HepG2 (cell line): ENCODE measurements around the gene RFXAP. TPM values are rescaled to one million over a fixed set of nuclear protein-coding genes. Genes with fewer than 3 reads are reported as not detected.

Source experiments
- ASH2L ChIP-seq: fragments of 300-600, 200-600 bp; sonication (generic); IDR thresholded peaks from 2 replicates; pipeline ENCODE4 v1.7.0; 2017; ENCODE audit warnings: low read depth, mild to moderate bottlenecking, moderate library complexity, mixed read lengths, low read length; ENCODE audit not compliant: insufficient read length
- GABPB1 ChIP-seq: IDR thresholded peaks from 2 replicates; pipeline ENCODE4 v1.6.1; 2016; ENCODE audit warnings: mild to moderate bottlenecking, missing genetic modification reagents, moderate library complexity, missing compliant biosample characterization
- KMT2A ChIP-seq: sonication (generic); formaldehyde crosslinking; IDR thresholded peaks from 2 replicates; pipeline ENCODE4 v1.4.0; 2020; ENCODE audit warnings: missing genetic modification reagents
- MZF1 ChIP-seq: sonication (generic); formaldehyde crosslinking; IDR thresholded peaks from 2 replicates; pipeline ENCODE4 v1.8.1; 2023; ENCODE audit warnings: mild to moderate bottlenecking, missing genetic modification reagents, borderline replicate concordance
- NPAS2 ChIP-seq: sonication (generic); formaldehyde crosslinking; IDR thresholded peaks from 2 replicates; pipeline ENCODE4 v1.8.0; 2022; ENCODE audit warnings: mild to moderate bottlenecking, missing genetic modification reagents, borderline replicate concordance
- SKI ChIP-seq: fragments of 450-650 bp; IDR thresholded peaks from one replicate; pipeline ENCODE4 v1.6.1; 2018; ENCODE audit warnings: mild to moderate bottlenecking; ENCODE audit not compliant: partially characterized antibody
- SRY ChIP-seq: sonication (generic); formaldehyde crosslinking; IDR thresholded peaks from 2 replicates; pipeline ENCODE4 v1.8.0; 2022; ENCODE audit warnings: mild to moderate bottlenecking, missing genetic modification reagents
- U2AF1 ChIP-seq: fragments of 200-400 bp; formaldehyde crosslinking; optimal IDR thresholded peaks from 2 replicates; pipeline ENCODE3; 2017; ENCODE audit warnings: mild to moderate bottlenecking, low read depth, low read length
- ZNF205 ChIP-seq: IDR thresholded peaks from 2 replicates; pipeline ENCODE4 v1.6.1; 2018; ENCODE audit warnings: missing biosample characterization, missing genetic modification reagents
- ZNF329 ChIP-seq: sonication (generic); formaldehyde crosslinking; IDR thresholded peaks from 2 replicates; pipeline ENCODE4 v1.9.0; 2021; ENCODE audit warnings: low read depth, mild to moderate bottlenecking, missing genetic modification reagents
- ZNF75D ChIP-seq: sonication (generic); formaldehyde crosslinking; IDR thresholded peaks from 2 replicates; pipeline ENCODE4 v1.8.1; 2023; ENCODE audit warnings: missing genetic modification reagents, mild to moderate bottlenecking, borderline replicate concordance
- ZNF780A ChIP-seq: sonication (generic); formaldehyde crosslinking; IDR thresholded peaks from 2 replicates; pipeline ENCODE4 v1.8.0; 2022; ENCODE audit warnings: mild to moderate bottlenecking, missing genetic modification reagents, moderate library complexity
- polyA plus RNA-seq, 8 experiments: library from polyadenylated mRNA; depleted of rRNA in 3 of 8; stranded (reverse) in 7 of 8; unstranded in 1 of 8; fragments of >200 nt; fragmentation: Illumina TruSeq in 4 of 8; extraction: Trizol in 4 of 8; gene quantifications; 2 replicates each; pipeline versions ENCODE4 v1.2.1 to v1.2.3, GENCODE V29; 2011 to 2016; ENCODE audit warnings: low read depth in 4 of 8, missing spikeins in 1 of 8, mixed read lengths in 1 of 8; ENCODE audit not compliant: insufficient read depth in 1 of 8
- total RNA-seq, 5 experiments: library from RNA; depleted of rRNA; stranded (reverse); fragments of >200 nt; fragmentation: Illumina TruSeq; extraction: Trizol; gene quantifications; 2 replicates each; pipeline ENCODE4 v1.2.3, GENCODE V29; 2016; ENCODE audit warnings: low read depth in 1 of 5
- TF ChIP-seq, protein P1 (sequence below), 2 experiments: fragments of 450-650 bp in 1 of 2; sonication (generic) in 1 of 2; formaldehyde crosslinking in 1 of 2; IDR thresholded peaks; 2 replicates each; pipeline versions ENCODE4 v1.6.1 to v1.8.0; 2016 to 2022; ENCODE audit warnings: antibody characterized with exemption in 1 of 2, mild to moderate bottlenecking in 1 of 2, missing genetic modification reagents in 1 of 2
- TF ChIP-seq, protein P2 (sequence below): sonication (generic); formaldehyde crosslinking; IDR thresholded peaks from 2 replicates; pipeline ENCODE4 v1.8.0; 2022; ENCODE audit warnings: missing genetic modification reagents, mild to moderate bottlenecking, borderline replicate concordance
- TF ChIP-seq, protein P3 (sequence below): sonication (generic); formaldehyde crosslinking; IDR thresholded peaks from 2 replicates; pipeline ENCODE4 v1.4.0; 2020; ENCODE audit warnings: missing genetic modification reagents; ENCODE audit errors: not compliant biosample characterization
- TF ChIP-seq, protein P4 (sequence below): sonication (generic); formaldehyde crosslinking; IDR thresholded peaks from 2 replicates; pipeline ENCODE4 v1.4.0; 2020; ENCODE audit warnings: mild to moderate bottlenecking, low read depth, missing genetic modification reagents

RFXAP gene
- total and polyA plus RNA-seq, 2 of the 13 experiments (the other 11 are each of a cell fraction or from before 2014, with no cell fraction given): 1.8 to 7.9 TPM

DNA sequence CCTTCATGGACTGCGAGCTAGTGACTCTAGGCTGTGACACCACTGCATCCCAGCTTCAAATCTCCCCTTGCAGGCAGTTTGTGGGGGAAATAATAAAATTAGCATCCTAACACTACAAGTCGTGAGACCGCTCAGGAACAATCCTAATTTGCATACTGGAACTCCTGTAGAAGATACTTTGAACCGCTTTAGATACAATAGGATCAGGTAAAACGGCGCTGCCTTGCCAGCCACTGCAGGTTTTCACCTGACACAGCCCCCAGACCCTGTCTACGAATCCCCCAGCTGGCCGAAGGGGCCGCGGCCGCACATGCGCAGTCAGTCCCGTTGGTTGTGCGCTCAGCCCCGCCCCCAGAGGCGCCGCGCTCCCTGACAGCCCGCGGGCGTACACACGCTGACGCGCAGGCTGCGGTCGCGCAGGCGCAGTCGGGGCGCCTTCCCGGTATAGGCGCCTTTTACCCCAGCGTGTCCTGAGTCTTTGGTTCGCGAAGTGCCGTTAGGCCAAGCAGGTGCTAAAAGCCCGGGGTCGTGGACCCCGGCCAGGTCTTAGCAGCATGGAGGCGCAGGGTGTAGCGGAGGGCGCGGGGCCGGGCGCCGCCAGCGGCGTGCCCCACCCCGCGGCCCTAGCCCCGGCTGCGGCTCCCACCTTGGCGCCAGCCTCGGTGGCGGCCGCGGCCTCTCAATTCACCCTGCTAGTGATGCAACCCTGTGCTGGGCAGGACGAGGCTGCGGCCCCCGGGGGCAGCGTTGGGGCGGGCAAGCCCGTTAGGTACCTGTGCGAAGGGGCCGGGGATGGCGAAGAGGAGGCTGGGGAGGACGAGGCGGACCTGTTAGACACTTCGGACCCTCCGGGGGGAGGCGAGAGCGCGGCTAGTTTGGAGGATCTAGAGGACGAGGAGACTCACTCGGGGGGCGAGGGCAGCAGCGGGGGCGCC, at the start of gene RFXAP (continued):
- TF ChIP-seq, protein P1, sequence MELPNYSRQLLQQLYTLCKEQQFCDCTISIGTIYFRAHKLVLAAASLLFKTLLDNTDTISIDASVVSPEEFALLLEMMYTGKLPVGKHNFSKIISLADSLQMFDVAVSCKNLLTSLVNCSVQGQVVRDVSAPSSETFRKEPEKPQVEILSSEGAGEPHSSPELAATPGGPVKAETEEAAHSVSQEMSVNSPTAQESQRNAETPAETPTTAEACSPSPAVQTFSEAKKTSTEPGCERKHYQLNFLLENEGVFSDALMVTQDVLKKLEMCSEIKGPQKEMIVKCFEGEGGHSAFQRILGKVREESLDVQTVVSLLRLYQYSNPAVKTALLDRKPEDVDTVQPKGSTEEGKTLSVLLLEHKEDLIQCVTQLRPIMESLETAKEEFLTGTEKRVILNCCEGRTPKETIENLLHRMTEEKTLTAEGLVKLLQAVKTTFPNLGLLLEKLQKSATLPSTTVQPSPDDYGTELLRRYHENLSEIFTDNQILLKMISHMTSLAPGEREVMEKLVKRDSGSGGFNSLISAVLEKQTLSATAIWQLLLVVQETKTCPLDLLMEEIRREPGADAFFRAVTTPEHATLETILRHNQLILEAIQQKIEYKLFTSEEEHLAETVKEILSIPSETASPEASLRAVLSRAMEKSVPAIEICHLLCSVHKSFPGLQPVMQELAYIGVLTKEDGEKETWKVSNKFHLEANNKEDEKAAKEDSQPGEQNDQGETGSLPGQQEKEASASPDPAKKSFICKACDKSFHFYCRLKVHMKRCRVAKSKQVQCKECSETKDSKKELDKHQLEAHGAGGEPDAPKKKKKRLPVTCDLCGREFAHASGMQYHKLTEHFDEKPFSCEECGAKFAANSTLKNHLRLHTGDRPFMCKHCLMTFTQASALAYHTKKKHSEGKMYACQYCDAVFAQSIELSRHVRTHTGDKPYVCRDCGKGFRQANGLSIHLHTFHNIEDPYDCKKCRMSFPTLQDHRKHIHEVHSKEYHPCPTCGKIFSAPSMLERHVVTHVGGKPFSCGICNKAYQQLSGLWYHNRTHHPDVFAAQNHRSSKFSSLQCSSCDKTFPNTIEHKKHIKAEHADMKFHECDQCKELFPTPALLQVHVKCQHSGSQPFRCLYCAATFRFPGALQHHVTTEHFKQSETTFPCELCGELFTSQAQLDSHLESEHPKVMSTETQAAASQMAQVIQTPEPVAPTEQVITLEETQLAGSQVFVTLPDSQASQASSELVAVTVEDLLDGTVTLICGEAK (IDR thresholded peaks at IDR 0.05): no peak
- TF ChIP-seq, protein P1 (CRISPR knock-in tag; IDR thresholded peaks at IDR 0.05): no peak
- TF ChIP-seq MZF1 (no peak), NPAS2 (CRISPR knock-in tag) (no peak), ZNF205 (CRISPR knock-in tag) (no peak), ASH2L (peak; percentile 76), ZNF780A (CRISPR knock-in tag) (no peak), U2AF1 (no peak), ZNF75D (CRISPR knock-in tag) (no peak), SKI (no peak), SRY (CRISPR knock-in tag) (peak; percentile 78; the same call in 1 of the 2 replicates), ZNF329 (CRISPR knock-in tag) (0 out of 2 replicates have a peak, but pooled peaks have one; percentile 49), GABPB1 (CRISPR knock-in tag) (peak; percentile 69; the same call in 1 of the 2 replicates), KMT2A (CRISPR knock-in tag) (peak; percentile 64; the same call in 1 of the 2 replicates)
- TF ChIP-seq, protein P2, sequence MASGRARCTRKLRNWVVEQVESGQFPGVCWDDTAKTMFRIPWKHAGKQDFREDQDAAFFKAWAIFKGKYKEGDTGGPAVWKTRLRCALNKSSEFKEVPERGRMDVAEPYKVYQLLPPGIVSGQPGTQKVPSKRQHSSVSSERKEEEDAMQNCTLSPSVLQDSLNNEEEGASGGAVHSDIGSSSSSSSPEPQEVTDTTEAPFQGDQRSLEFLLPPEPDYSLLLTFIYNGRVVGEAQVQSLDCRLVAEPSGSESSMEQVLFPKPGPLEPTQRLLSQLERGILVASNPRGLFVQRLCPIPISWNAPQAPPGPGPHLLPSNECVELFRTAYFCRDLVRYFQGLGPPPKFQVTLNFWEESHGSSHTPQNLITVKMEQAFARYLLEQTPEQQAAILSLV (CRISPR knock-in tag): no peak
- TF ChIP-seq, protein P3, sequence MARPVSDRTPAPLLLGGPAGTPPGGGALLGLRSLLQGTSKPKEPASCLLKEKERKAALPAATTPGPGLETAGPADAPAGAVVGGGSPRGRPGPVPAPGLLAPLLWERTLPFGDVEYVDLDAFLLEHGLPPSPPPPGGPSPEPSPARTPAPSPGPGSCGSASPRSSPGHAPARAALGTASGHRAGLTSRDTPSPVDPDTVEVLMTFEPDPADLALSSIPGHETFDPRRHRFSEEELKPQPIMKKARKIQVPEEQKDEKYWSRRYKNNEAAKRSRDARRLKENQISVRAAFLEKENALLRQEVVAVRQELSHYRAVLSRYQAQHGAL (CRISPR knock-in tag): no peak
- TF ChIP-seq, protein P4, sequence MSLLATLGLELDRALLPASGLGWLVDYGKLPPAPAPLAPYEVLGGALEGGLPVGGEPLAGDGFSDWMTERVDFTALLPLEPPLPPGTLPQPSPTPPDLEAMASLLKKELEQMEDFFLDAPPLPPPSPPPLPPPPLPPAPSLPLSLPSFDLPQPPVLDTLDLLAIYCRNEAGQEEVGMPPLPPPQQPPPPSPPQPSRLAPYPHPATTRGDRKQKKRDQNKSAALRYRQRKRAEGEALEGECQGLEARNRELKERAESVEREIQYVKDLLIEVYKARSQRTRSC: no peak
